CD4-positive, alpha-beta T cell treated with Interleukin-1 beta for 1 hour (primary cell): ENCODE results near the gene C19orf33.

ENCODE experiments used
- DNase-seq, 2 donors: peaks; one replicate each; pipeline ENCODE4 v3.0.0-alpha.2; 2020 to 2022

Gene C19orf33

DNA sequence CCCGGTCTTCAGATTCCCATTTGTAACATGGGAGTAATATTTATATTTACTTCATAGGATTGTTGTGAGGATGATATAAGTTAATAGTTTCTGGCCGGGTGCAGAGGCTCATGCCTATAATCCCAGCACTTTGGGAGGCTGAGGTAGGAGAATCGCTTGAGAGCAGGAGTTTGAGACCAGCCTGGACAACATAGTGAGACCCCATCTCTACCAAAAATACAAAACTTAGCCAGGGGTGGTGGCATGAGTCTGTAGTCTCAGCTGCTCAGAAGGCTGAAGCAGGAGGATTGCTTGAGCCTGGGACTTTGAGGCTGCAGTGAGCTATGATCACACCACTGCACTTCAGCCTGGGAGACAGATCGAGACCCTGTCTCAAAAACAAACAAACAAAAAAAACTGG is 42.8 kb downstream of the C19orf33 start:
- DNase-seq = no peak

DNA sequence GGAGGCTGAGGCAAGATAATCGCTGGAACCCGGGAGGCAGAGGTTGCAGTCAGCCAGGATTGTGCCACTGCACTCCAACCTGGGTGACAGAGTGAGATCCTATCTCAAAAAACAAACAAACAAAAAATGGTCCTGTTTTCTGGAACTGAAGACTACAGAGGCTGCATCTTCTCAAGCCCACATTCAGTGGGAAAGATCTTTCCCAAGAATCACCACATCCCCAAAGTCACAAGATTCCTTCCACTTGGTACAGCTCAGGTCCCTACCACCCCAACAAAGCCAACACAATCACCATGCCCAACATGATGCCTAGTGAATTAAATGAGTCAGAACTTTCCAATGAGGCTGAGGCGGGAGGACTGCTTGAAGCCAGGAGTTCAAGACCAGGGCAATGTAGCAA is 46.8 kb downstream of the C19orf33 start:
- DNase-seq = no peak

DNA sequence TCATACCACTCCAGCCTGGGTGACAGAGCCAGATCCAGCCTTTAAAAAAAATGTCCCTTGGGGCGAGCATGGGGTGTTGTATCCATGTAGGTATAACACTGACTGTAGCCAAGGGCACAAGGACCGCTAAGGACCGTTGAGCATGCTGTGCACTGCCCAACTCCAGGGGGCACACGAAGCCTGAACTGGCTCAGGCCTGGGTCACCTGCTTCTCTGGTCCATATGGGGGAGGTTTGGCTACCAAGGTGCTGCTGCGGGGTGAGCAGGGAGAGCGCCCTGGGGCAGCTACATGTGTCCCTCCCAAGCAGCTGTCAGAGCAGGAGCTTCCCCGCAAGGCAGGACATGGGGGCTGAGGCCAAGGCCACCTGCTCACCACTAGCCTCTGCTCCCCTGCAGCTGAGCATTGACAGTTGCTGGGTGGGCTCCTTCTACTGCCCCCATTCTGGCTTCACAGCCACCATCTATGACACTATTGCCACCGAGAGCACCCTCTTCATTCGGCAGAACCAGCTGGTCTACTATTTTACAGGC is 47.9 kb downstream of the C19orf33 start:
- no peak for DNase-seq

DNA sequence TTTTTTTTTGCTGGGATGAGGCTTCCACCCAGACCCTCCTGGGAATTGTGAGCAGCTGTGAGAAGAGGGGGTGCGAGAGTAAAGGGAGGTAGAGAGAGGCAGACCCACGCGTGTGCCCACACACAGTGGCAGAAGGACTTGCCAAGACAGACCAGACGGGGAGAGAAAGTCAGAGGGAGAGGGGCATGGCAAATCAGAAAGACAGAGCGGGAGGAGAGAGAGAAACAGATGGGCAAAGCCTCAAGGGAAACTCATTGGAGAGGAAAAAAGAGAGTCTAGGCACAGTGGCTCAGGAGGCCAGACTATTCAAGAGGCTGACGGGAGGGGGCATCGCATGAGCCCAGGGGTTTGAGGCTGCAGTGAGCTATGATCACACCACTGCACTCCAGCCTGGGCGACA is 48.6 kb downstream of the C19orf33 start:
- DNase-seq = no peak
